K562 (cell line): ENCODE measurements around the gene KLHL6. TPM values are rescaled to one million over a fixed set of nuclear protein-coding genes. Genes with fewer than 3 reads are reported as not detected.
A peak's percentile ranks its signal among the peaks of the same experiment; 100 is the strongest.

ENCODE experiments used
- ATAC-seq: fragments of 200-7000 bp; cut with Tn5 transposase; 3 replicates; pipeline ENCODE4 v1.9.1; 2020; ENCODE audit warnings: moderate library complexity
- BruUV-seq: library from RNA; stranded (reverse); fragments of 400-500 nt; replicated peaks from 2 replicates; lab custom pipeline; 2021; lab: Mats Ljungman, UMichigan
- CTCF ChIA-PET: fragments of 300-600 bp; formaldehyde crosslinking; extraction: SDS; loops from one replicate; lab custom pipeline; 2021; ENCODE audit warnings: low intra/inter-chr PET ratio; lab: Yijun Ruan, JAX
- POLR2A ChIA-PET: fragments of 300-600, 350-650 bp; sonication (Branson Sonifier 250); formaldehyde crosslinking; extraction: SDS; loops from one replicate; lab custom pipeline; 2021; ENCODE audit warnings: antibody characterized with exemption, inconsistent platforms; lab: Yijun Ruan, JAX
- DNase-seq, 4 experiments: peaks; one replicate each; pipeline versions ENCODE4 v3.0.0 to v3.0.0-alpha.2; 2011 to 2018; ENCODE audit warnings: low spot score in 3 of 4, mixed read lengths in 3 of 4; ENCODE audit errors: extremely low read depth in 1 of 4
- FAIRE-seq: peaks from 2 replicates; lab custom pipeline; 2011; peaks lifted over from hg19 to GRCh38; lab: Jason Lieb, UNC
- H2AFZ ChIP-seq: 2 replicates; pipeline ENCODE4 v1.6.0; 2011; ENCODE audit warnings: low read depth, low read length, control low read depth, inconsistent platforms
- H3K27ac ChIP-seq: fragments of 200-600 bp; 3 replicates; pipeline ENCODE4 v1.8.0; 2011; ENCODE audit warnings: low read depth, mild to moderate bottlenecking, control low read depth, inconsistent platforms, low read length, moderate library complexity, mixed read lengths; ENCODE audit errors: extremely low read depth
- H3K27me3 ChIP-seq, 2 experiments: fragments of 300-600 bp in 1 of 2; 2 replicates in 1 of 2; 3 replicates in 1 of 2; pipeline versions ENCODE4 v1.6.0 to v1.8.0; 2011; ENCODE audit warnings: inconsistent platforms in 2 of 2, low read length in 2 of 2, mild to moderate bottlenecking in 1 of 2, mixed read lengths in 1 of 2, moderate library complexity in 1 of 2; ENCODE audit not compliant: control insufficient read depth in 2 of 2, insufficient read depth in 2 of 2
- H3K36me3 ChIP-seq: fragments of 300-600 bp; 3 replicates; pipeline ENCODE4 v1.8.0; 2011; ENCODE audit warnings: mild to moderate bottlenecking, low read length, inconsistent platforms; ENCODE audit not compliant: control insufficient read depth, insufficient read depth
- H3K4me1 ChIP-seq, 2 experiments: fragments of 200-600 bp in 1 of 2; replicated peaks in 1 of 2; 2 replicates in 1 of 2; 3 replicates in 1 of 2; pipeline versions ENCODE4 v1.5.1 to v1.8.0; 2011; ENCODE audit warnings: inconsistent platforms in 2 of 2, low read length in 2 of 2, mild to moderate bottlenecking in 1 of 2, mixed read lengths in 1 of 2, moderate library complexity in 1 of 2; ENCODE audit not compliant: control insufficient read depth in 2 of 2, insufficient read depth in 2 of 2
- H3K4me2 ChIP-seq: 2 replicates; pipeline ENCODE4 v1.6.1; 2011; ENCODE audit warnings: low read length, control low read depth, inconsistent platforms, mixed read lengths; ENCODE audit not compliant: insufficient read depth
- H3K4me3 ChIP-seq: fragments of 200-600 bp; sonication (generic), shearing (Covaris generic); 2 replicates; pipeline ENCODE4 v1.5.1; 2016; ENCODE audit warnings: control low read depth, inconsistent platforms
- H3K79me2 ChIP-seq: fragments of 200-600 bp; 3 replicates; pipeline ENCODE4 v1.8.0; 2011; ENCODE audit warnings: low read length, inconsistent platforms; ENCODE audit not compliant: control insufficient read depth, insufficient read depth
- H3K9ac ChIP-seq, 2 experiments: 2 replicates each; pipeline versions ENCODE4 v1.6.0 to v1.6.1; 2011; ENCODE audit warnings: low read depth in 2 of 2, low read length in 2 of 2, control low read depth in 1 of 2, inconsistent platforms in 1 of 2, mild to moderate bottlenecking in 1 of 2, mixed read lengths in 1 of 2; ENCODE audit not compliant: insufficient read depth in 1 of 2
- H3K9me1 ChIP-seq: one replicate; pipeline ENCODE4 v1.6.0; 2011; ENCODE audit warnings: inconsistent platforms, mild to moderate bottlenecking, low read length, moderate library complexity; ENCODE audit not compliant: control insufficient read depth, insufficient read depth
- H3K9me3 ChIP-seq: replicated peaks from 2 replicates; pipeline ENCODE4 v1.5.1; 2011; ENCODE audit warnings: low read depth, low read length, inconsistent platforms; ENCODE audit not compliant: control insufficient read depth, insufficient read depth
- H4K20me1 ChIP-seq: replicated peaks from 2 replicates; pipeline ENCODE4 v1.6.1; 2011; ENCODE audit warnings: low read length, inconsistent platforms, mixed read lengths; ENCODE audit not compliant: control insufficient read depth, insufficient read depth
- ATF4 ChIP-seq: fragments of 450-650 bp; formaldehyde crosslinking; IDR thresholded peaks from 2 replicates; pipeline ENCODE4 v1.4.0; 2022; ENCODE audit warnings: mild to moderate bottlenecking, moderate library complexity
- CEBPB ChIP-seq: fragments of 450-650 bp; IDR thresholded peaks from 2 replicates; pipeline ENCODE4 v1.6.1; 2016; ENCODE audit warnings: missing genetic modification characterization, missing compliant biosample characterization
- E2F5 ChIP-seq: sonication (generic); formaldehyde crosslinking; IDR thresholded peaks from 2 replicates; pipeline ENCODE4 v1.8.0; 2022; ENCODE audit warnings: mild to moderate bottlenecking, missing genetic modification reagents
- ERF ChIP-seq: fragments of 450-650 bp; formaldehyde crosslinking; IDR thresholded peaks from 2 replicates; pipeline ENCODE4 v1.4.0; 2020; ENCODE audit warnings: mild to moderate bottlenecking, mixed read lengths
- HNRNPLL ChIP-seq: fragments of 200-400 bp; formaldehyde crosslinking; IDR thresholded peaks from 2 replicates; pipeline ENCODE4 v1.6.1; 2017; ENCODE audit warnings: low read length, low read depth, mild to moderate bottlenecking; ENCODE audit not compliant: poor library complexity, severe bottlenecking
- JUND ChIP-seq, 2 experiments: IDR thresholded peaks; 2 replicates in 1 of 2; 3 replicates in 1 of 2; pipeline ENCODE4 v1.6.1; 2011; ENCODE audit warnings: borderline replicate concordance in 2 of 2, low read depth in 2 of 2, low read length in 2 of 2, improper control_type of control experiment in 1 of 2, missing biosample characterization in 1 of 2, missing genetic modification characterization in 1 of 2, missing genetic modification reagents in 1 of 2
- MAFK ChIP-seq: IDR thresholded peaks from 2 replicates; pipeline ENCODE4 v1.6.1; 2011; ENCODE audit warnings: low read length, improper control_type of control experiment
- MEIS2 ChIP-seq: fragments of 450-650 bp; IDR thresholded peaks from 2 replicates; pipeline ENCODE4 v1.6.1; 2014; ENCODE audit warnings: mild to moderate bottlenecking; ENCODE audit not compliant: partially characterized antibody
- NFE2L1 ChIP-seq: fragments of 450-650 bp; IDR thresholded peaks from 2 replicates; pipeline ENCODE4 v1.6.1; 2016; ENCODE audit warnings: missing genetic modification characterization, low read depth, mild to moderate bottlenecking, missing compliant biosample characterization, moderate library complexity, borderline replicate concordance
- SOX6 ChIP-seq: fragments of 450-650 bp; IDR thresholded peaks from 2 replicates; pipeline ENCODE4 v1.6.1; 2014; ENCODE audit warnings: mild to moderate bottlenecking
- USF2 ChIP-seq: sonication (generic); formaldehyde crosslinking; IDR thresholded peaks from 2 replicates; pipeline ENCODE4 v1.5.0; 2020; ENCODE audit warnings: missing genetic modification reagents
- ZNF175 ChIP-seq: fragments of 200-800 bp; sonication (Bioruptor generic); IDR thresholded peaks from 2 replicates; pipeline ENCODE4 v1.6.1; 2016; ENCODE audit warnings: low read depth, mild to moderate bottlenecking, missing genetic modification characterization, missing compliant biosample characterization
- ZNF3 ChIP-seq: fragments of 250-450 bp; sonication (Bioruptor Pico); IDR thresholded peaks from 2 replicates; pipeline ENCODE4 v1.5.0; 2021; ENCODE audit warnings: mild to moderate bottlenecking, moderate library complexity
- ZNF316 ChIP-seq: fragments of 450-650 bp; IDR thresholded peaks from 2 replicates; pipeline ENCODE4 v1.6.1; 2016
- WGBS: fragments of 100-300 bp; shearing (Covaris generic); methylation state at CpG from one replicate; pipeline ENCODE4 v1.1.6; 2016; ENCODE audit warnings: low coverage, mixed read lengths; ENCODE audit not compliant: insufficient coverage; ENCODE audit errors: missing lambda C conversion rate; 5-methylcytosine and 5-hydroxymethylcytosine counted together
- in situ Hi-C: fragments of 300-500 bp; cut with MboI; formaldehyde crosslinking; loops from 4 replicates; pipeline ENCODE4 v1.15.0; 2018; ENCODE audit warnings: inconsistent platforms, mixed read lengths
- intact Hi-C: fragments of 100-400 bp; cut with micrococcal nuclease; formaldehyde crosslinking; loops from 2 replicates; pipeline ENCODE4 v1.14.2; 2022
- polyA plus RNA-seq, 8 experiments: library from polyadenylated mRNA; depleted of rRNA in 4 of 8; stranded (reverse) in 5 of 8; unstranded in 3 of 8; fragments of >200 nt; fragmentation: Nextera tagmentation in 2 of 8; fragmentation: Illumina TruSeq in 1 of 8; extraction: Ambion mirVana in 2 of 8; extraction: Trizol in 1 of 8; gene quantifications; 2 replicates each; pipeline versions ENCODE4 v1.2.1 to v1.2.3, GENCODE V29; 2011 to 2014; ENCODE audit warnings: inconsistent platforms in 1 of 8, missing spikeins in 1 of 8
- total RNA-seq, 7 experiments: library from RNA; depleted of rRNA in 6 of 7; stranded (reverse); fragments of >200 nt in 6 of 7; fragmentation: Illumina TruSeq in 2 of 7; extraction: Trizol in 2 of 7; gene quantifications; 2 replicates each; pipeline versions ENCODE4 v1.2.1 to v1.2.3, GENCODE V29; 2011 to 2021; ENCODE audit warnings: low replicate concordance in 1 of 7

KLHL6 gene
- total and polyA plus RNA-seq, 9 of the 15 experiments (the other 6 are each of a cell fraction or from before 2014, with no cell fraction given): 0.18 to 2.1 (median 1.4) TPM

- ATAC-seq (no peak), DNase-seq (no peak), FAIRE-seq (peak; percentile 11)
- CTCF ChIA-PET: no interaction called here
- 13% methylated on average over 3 of the region's 3 CpGs for WGBS
- BruUV-seq: no TSS peak
- Histone ChIP-seq H3K9ac (no peak overlapping the region), H2AFZ (no peak overlapping the region), H3K4me2 (no peak overlapping the region), H3K4me3 (no peak overlapping the region), H3K9me3 (no peaks in the 10 kb centered on the region), H3K79me2 (no peaks in the 10 kb centered on the region), H3K4me1 (peaks cover 8 to 33% of the 10 kb centered on the region in 2 experiments; a peak in 4 of 5 replicates), H3K27ac (no peak overlapping the region)
- peak; percentile 38; the same call in 1 of the 2 replicates for TF ChIP-seq CEBPB
- 0 out of 2 replicates have a peak, but pooled peaks have one; percentile 20 for TF ChIP-seq SOX6
- TF ChIP-seq MEIS2: peak; percentile 14
- no peak for TF ChIP-seq USF2 (CRISPR knock-in tag)
- TF ChIP-seq, all 486 proteins: peak for 3
- H3K9me1 ChIP-seq: no peaks in the 10 kb centered on the region
- POLR2A ChIA-PET: interaction anchor here (0.5 to 1.2 kb wide), 3 partner anchors 13 to 222 kb away, joined by 3 read pairs; no protein-coding TSS in a partner anchor
- in situ Hi-C loops: no loop called here
- H3K27me3 ChIP-seq: no peaks in the 10 kb centered on the region
- H4K20me1 ChIP-seq: no peaks in the 10 kb centered on the region
- intact Hi-C loops: no loop called here
- H3K36me3 ChIP-seq: no peaks in the 10 kb centered on the region
Measured at GRCh38 chr3:183539811-183540210, 15.7 kb downstream of the KLHL6 start.

- BruUV-seq: no TSS peak
- ChIA-PET CTCF (no interaction called here), POLR2A (no interaction called here)
- Histone ChIP-seq H3K36me3 (no peaks in the 10 kb centered on the region), H3K79me2 (no peaks in the 10 kb centered on the region), H2AFZ (peak overlapping the region; percentile 7), H3K27me3 (no peaks in the 10 kb centered on the region), H4K20me1 (no peaks in the 10 kb centered on the region), H3K4me2 (no peak overlapping the region), H3K4me1 (peaks cover 12 to 34% of the 10 kb centered on the region in 2 experiments), H3K4me3 (no peak overlapping the region), H3K27ac (no peak overlapping the region), H3K9me3 (no peaks in the 10 kb centered on the region), H3K9me1 (no peaks in the 10 kb centered on the region), H3K9ac (no peak overlapping the region)
- intact Hi-C loops (no loop called here), in situ Hi-C loops (no loop called here)
- 79% methylated on average over 1 of the region's 1 CpG for WGBS
- FAIRE-seq (peak; percentile 57), ATAC-seq (0 out of 3 replicates have a peak, but pooled peaks have one; percentile 16), DNase-seq (no peak)
- TF ChIP-seq NFE2L1 (tag) (0 out of 2 replicates have a peak, but pooled peaks have one; percentile 14), ZNF316 (peak; percentile 84), E2F5 (CRISPR knock-in tag) (no peak), ZNF175 (CRISPR knock-in tag) (no peak), HNRNPLL (no peak), JUND (IDR thresholded peaks at IDR 0.05; ENCODE audit: borderline replicate concordance, low read depth, low read length) (no peak), JUND (tag; IDR thresholded peaks at IDR 0.05; ENCODE audit: borderline replicate concordance, low read depth, low read length) (no peak), ZNF3 (CRISPR knock-in tag) (no peak), ATF4 (no peak), ERF (CRISPR knock-in tag) (no peak), MAFK (peak; percentile 61)
Measured at GRCh38 chr3:183538486-183538885, 17.0 kb downstream of the KLHL6 start.
